GM23338 (cell line): ENCODE results near the gene MYCBP2. TPM values are rescaled to one million over a fixed set of nuclear protein-coding genes. Genes with fewer than 3 reads are reported as not detected.

Experiments used
- ATAC-seq: fragments of 200-7000 bp; cut with Tn5 transposase; 3 replicates; pipeline ENCODE4 v1.9.1; 2020
- DNase-seq: peaks from one replicate; pipeline ENCODE4 v3.0.0-alpha.2; 2015; ENCODE audit warnings: low spot score
- H2AFZ ChIP-seq: fragments of 200-600 bp; sonication (generic); 2 replicates; pipeline ENCODE4 v1.8.0; 2016; ENCODE audit warnings: antibody characterized with exemption, mild to moderate bottlenecking, moderate library complexity
- H3F3A ChIP-seq: fragments of 200-600 bp; sonication (generic); replicated peaks from 2 replicates; pipeline ENCODE4 v1.8.0; 2017; ENCODE audit warnings: antibody characterized with exemption, mixed run types, low read depth
- H3K27ac ChIP-seq: fragments of 200-600 bp; sonication (generic); 2 replicates; pipeline ENCODE4 v1.6.1; 2016; ENCODE audit warnings: low read depth
- H3K27me3 ChIP-seq: fragments of 200-600 bp; sonication (generic); 2 replicates; pipeline ENCODE4 v1.8.0; 2016; ENCODE audit warnings: mild to moderate bottlenecking, mixed run types, moderate library complexity; ENCODE audit not compliant: insufficient read depth
- H3K36me3 ChIP-seq: fragments of 200-600 bp; sonication (generic); 2 replicates; pipeline ENCODE4 v1.8.0; 2016; ENCODE audit warnings: mild to moderate bottlenecking; ENCODE audit not compliant: insufficient read depth
- H3K4me1 ChIP-seq: fragments of 200-600 bp; sonication (generic); 2 replicates; pipeline ENCODE4 v1.8.0; 2016; ENCODE audit warnings: mild to moderate bottlenecking, moderate library complexity; ENCODE audit not compliant: insufficient read depth
- H3K4me2 ChIP-seq: fragments of 200-600 bp; sonication (generic); 2 replicates; pipeline ENCODE4 v1.7.1; 2017; ENCODE audit warnings: mixed run types
- H3K4me3 ChIP-seq: fragments of 200-600 bp; sonication (generic); 2 replicates; pipeline ENCODE4 v1.6.1; 2016; ENCODE audit warnings: mixed run types
- H3K79me2 ChIP-seq: fragments of 200-600 bp; sonication (generic); replicated peaks from 2 replicates; pipeline ENCODE4 v1.8.0; 2017; ENCODE audit warnings: mild to moderate bottlenecking; ENCODE audit not compliant: insufficient read depth
- H3K9me2 ChIP-seq: fragments of 200-600 bp; sonication (generic); 2 replicates; pipeline ENCODE4 v1.8.0; 2017; ENCODE audit not compliant: insufficient read depth
- H4K20me1 ChIP-seq: fragments of 200-600 bp; sonication (generic); replicated peaks from 2 replicates; pipeline ENCODE4 v1.8.0; 2017; ENCODE audit warnings: mild to moderate bottlenecking; ENCODE audit not compliant: insufficient read depth
- H3K27ac Mint-ChIP-seq: 2 replicates; pipeline ENCODE4 v1.8.0; 2020; ENCODE audit warnings: inconsistent platforms, mild to moderate bottlenecking, moderate library complexity, mixed read lengths
- H3K27me3 Mint-ChIP-seq: 3 replicates; pipeline ENCODE4 v1.8.0; 2022; ENCODE audit warnings: low read depth, mild to moderate bottlenecking, moderate library complexity, mixed read lengths, inconsistent platforms; ENCODE audit not compliant: insufficient read depth, poor library complexity
- H3K36me3 Mint-ChIP-seq: 3 replicates; pipeline ENCODE4 v1.8.0; 2021; ENCODE audit warnings: low read depth, mild to moderate bottlenecking, inconsistent platforms, moderate library complexity, mixed read lengths
- H3K4me1 Mint-ChIP-seq: 3 replicates; pipeline ENCODE4 v1.8.0; 2020; ENCODE audit warnings: mild to moderate bottlenecking, inconsistent platforms, mixed read lengths
- H3K4me3 Mint-ChIP-seq: 3 replicates; pipeline ENCODE4 v1.8.0; 2021; ENCODE audit warnings: moderate library complexity, mild to moderate bottlenecking, inconsistent platforms, mixed read lengths
- H3K9me3 Mint-ChIP-seq: 3 replicates; pipeline ENCODE4 v1.8.0; 2020; ENCODE audit warnings: moderate library complexity, mild to moderate bottlenecking, inconsistent platforms, mixed read lengths
- CREB1 ChIP-seq: fragments of 250-450 bp; sonication (Bioruptor Pico); IDR thresholded peaks from 2 replicates; pipeline ENCODE4 v1.5.0; 2020; ENCODE audit warnings: low read depth, mild to moderate bottlenecking, moderate library complexity
- ETS1 ChIP-seq: IDR thresholded peaks from 2 replicates; pipeline ENCODE4 v1.6.1; 2016; ENCODE audit warnings: antibody characterized with exemption
- EZH2 ChIP-seq: fragments of 200-600 bp; sonication (generic); IDR thresholded peaks from one replicate; pipeline ENCODE4 v1.8.0; 2017; ENCODE audit warnings: antibody characterized with exemption, mild to moderate bottlenecking, low read depth; ENCODE audit not compliant: unreplicated experiment
- EZH2phosphoT487 ChIP-seq: fragments of 200-600 bp; sonication (generic); IDR thresholded peaks from one replicate; pipeline ENCODE4 v1.8.1; 2018; ENCODE audit warnings: antibody characterized with exemption; ENCODE audit not compliant: unreplicated experiment
- JUNB ChIP-seq: IDR thresholded peaks from one replicate; pipeline ENCODE4 v1.6.1; 2016; ENCODE audit warnings: antibody characterized with exemption; ENCODE audit not compliant: unreplicated experiment
- NANOG ChIP-seq: IDR thresholded peaks from 2 replicates; pipeline ENCODE4 v1.6.1; 2016; ENCODE audit warnings: antibody characterized with exemption, borderline replicate concordance
- POLR2AphosphoS5 ChIP-seq: IDR thresholded peaks from 2 replicates; pipeline ENCODE4 v1.6.1; 2016; ENCODE audit warnings: antibody characterized with exemption, low read depth
- REST ChIP-seq: IDR thresholded peaks from one replicate; pipeline ENCODE4 v1.6.1; 2018; ENCODE audit warnings: antibody characterized with exemption; ENCODE audit not compliant: unreplicated experiment
- STAT1 ChIP-seq: IDR thresholded peaks from one replicate; pipeline ENCODE4 v1.6.1; 2016; ENCODE audit warnings: antibody characterized with exemption; ENCODE audit not compliant: unreplicated experiment
- ZNF114 ChIP-seq: fragments of 250-450 bp; sonication (Bioruptor Pico); IDR thresholded peaks from 2 replicates; pipeline ENCODE4 v1.5.0; 2020; ENCODE audit warnings: mild to moderate bottlenecking, moderate library complexity
- ZNF331 ChIP-seq: fragments of 250-450 bp; sonication (Bioruptor Pico); IDR thresholded peaks from 2 replicates; pipeline ENCODE4 v1.5.0; 2020; ENCODE audit warnings: low read depth, mild to moderate bottlenecking, moderate library complexity
- polyA plus RNA-seq: library from polyadenylated mRNA; unstranded; fragments of >200 nt; fragmentation: Nextera tagmentation; extraction: Ambion mirVana; gene quantifications from 2 replicates; pipeline ENCODE4 v1.2.1, GENCODE V29; 2016
- total RNA-seq: library from RNA; depleted of rRNA; stranded (reverse); fragments of >200 nt; shearing (Covaris generic); gene quantifications from 2 replicates; pipeline ENCODE4 v1.2.3, GENCODE V29; 2014
- TF ChIP-seq, protein P1 (sequence below), 2 experiments: fragments of 200-600 bp in 1 of 2; sonication (generic) in 1 of 2; conservative IDR thresholded peaks; 2 replicates each; pipeline versions ENCODE4 v1.5.1 to v1.6.1; 2016 to 2017; ENCODE audit warnings: antibody characterized with exemption in 2 of 2, low read depth in 2 of 2, mild to moderate bottlenecking in 2 of 2, moderate library complexity in 1 of 2
- TF ChIP-seq, protein P2 (sequence below): fragments of 250-450 bp; sonication (Bioruptor Pico); IDR thresholded peaks from 2 replicates; pipeline ENCODE4 v1.5.0; 2020; ENCODE audit warnings: mild to moderate bottlenecking, moderate library complexity

The MYCBP2 gene
- total and polyA plus RNA-seq, 2 experiments from 2014 or later, result 54.6 to 77.2 TPM

GRCh38 chr13:77114271-77114670 lies 212.6 kb downstream of the MYCBP2 start:
- peaks cover 26% of the 10 kb centered on the region for H3K36me3 Mint-ChIP-seq
- DNase-seq (no peak), ATAC-seq (no peak)
- no peaks in the 10 kb centered on the region for H3K27me3 ChIP-seq
- no peak overlapping the region for H3K4me3 Mint-ChIP-seq
- H3K9me3 Mint-ChIP-seq, result peaks cover 21% of the 10 kb centered on the region
- no peaks in the 10 kb centered on the region for H3K9me2 ChIP-seq
- peaks cover 2% of the 10 kb centered on the region for H3K27me3 Mint-ChIP-seq
- H3K4me1 Mint-ChIP-seq, result peaks cover 27% of the 10 kb centered on the region
- TF ChIP-seq NANOG (no peak), ZNF114 (CRISPR knock-in tag) (no peak), EZH2phosphoT487 (no peak), CREB1 (CRISPR knock-in tag) (no peak), POLR2AphosphoS5 (no peak), STAT1 (no peak), EZH2 (no peak), ETS1 (no peak), REST (no peak), ZNF331 (no peak), JUNB (no peak)
- TF ChIP-seq, protein P1, sequence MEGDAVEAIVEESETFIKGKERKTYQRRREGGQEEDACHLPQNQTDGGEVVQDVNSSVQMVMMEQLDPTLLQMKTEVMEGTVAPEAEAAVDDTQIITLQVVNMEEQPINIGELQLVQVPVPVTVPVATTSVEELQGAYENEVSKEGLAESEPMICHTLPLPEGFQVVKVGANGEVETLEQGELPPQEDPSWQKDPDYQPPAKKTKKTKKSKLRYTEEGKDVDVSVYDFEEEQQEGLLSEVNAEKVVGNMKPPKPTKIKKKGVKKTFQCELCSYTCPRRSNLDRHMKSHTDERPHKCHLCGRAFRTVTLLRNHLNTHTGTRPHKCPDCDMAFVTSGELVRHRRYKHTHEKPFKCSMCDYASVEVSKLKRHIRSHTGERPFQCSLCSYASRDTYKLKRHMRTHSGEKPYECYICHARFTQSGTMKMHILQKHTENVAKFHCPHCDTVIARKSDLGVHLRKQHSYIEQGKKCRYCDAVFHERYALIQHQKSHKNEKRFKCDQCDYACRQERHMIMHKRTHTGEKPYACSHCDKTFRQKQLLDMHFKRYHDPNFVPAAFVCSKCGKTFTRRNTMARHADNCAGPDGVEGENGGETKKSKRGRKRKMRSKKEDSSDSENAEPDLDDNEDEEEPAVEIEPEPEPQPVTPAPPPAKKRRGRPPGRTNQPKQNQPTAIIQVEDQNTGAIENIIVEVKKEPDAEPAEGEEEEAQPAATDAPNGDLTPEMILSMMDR (conservative IDR thresholded peaks at IDR 0.05; ENCODE audit: low read depth in 2 of 2), result no peak
- TF ChIP-seq, protein P2, sequence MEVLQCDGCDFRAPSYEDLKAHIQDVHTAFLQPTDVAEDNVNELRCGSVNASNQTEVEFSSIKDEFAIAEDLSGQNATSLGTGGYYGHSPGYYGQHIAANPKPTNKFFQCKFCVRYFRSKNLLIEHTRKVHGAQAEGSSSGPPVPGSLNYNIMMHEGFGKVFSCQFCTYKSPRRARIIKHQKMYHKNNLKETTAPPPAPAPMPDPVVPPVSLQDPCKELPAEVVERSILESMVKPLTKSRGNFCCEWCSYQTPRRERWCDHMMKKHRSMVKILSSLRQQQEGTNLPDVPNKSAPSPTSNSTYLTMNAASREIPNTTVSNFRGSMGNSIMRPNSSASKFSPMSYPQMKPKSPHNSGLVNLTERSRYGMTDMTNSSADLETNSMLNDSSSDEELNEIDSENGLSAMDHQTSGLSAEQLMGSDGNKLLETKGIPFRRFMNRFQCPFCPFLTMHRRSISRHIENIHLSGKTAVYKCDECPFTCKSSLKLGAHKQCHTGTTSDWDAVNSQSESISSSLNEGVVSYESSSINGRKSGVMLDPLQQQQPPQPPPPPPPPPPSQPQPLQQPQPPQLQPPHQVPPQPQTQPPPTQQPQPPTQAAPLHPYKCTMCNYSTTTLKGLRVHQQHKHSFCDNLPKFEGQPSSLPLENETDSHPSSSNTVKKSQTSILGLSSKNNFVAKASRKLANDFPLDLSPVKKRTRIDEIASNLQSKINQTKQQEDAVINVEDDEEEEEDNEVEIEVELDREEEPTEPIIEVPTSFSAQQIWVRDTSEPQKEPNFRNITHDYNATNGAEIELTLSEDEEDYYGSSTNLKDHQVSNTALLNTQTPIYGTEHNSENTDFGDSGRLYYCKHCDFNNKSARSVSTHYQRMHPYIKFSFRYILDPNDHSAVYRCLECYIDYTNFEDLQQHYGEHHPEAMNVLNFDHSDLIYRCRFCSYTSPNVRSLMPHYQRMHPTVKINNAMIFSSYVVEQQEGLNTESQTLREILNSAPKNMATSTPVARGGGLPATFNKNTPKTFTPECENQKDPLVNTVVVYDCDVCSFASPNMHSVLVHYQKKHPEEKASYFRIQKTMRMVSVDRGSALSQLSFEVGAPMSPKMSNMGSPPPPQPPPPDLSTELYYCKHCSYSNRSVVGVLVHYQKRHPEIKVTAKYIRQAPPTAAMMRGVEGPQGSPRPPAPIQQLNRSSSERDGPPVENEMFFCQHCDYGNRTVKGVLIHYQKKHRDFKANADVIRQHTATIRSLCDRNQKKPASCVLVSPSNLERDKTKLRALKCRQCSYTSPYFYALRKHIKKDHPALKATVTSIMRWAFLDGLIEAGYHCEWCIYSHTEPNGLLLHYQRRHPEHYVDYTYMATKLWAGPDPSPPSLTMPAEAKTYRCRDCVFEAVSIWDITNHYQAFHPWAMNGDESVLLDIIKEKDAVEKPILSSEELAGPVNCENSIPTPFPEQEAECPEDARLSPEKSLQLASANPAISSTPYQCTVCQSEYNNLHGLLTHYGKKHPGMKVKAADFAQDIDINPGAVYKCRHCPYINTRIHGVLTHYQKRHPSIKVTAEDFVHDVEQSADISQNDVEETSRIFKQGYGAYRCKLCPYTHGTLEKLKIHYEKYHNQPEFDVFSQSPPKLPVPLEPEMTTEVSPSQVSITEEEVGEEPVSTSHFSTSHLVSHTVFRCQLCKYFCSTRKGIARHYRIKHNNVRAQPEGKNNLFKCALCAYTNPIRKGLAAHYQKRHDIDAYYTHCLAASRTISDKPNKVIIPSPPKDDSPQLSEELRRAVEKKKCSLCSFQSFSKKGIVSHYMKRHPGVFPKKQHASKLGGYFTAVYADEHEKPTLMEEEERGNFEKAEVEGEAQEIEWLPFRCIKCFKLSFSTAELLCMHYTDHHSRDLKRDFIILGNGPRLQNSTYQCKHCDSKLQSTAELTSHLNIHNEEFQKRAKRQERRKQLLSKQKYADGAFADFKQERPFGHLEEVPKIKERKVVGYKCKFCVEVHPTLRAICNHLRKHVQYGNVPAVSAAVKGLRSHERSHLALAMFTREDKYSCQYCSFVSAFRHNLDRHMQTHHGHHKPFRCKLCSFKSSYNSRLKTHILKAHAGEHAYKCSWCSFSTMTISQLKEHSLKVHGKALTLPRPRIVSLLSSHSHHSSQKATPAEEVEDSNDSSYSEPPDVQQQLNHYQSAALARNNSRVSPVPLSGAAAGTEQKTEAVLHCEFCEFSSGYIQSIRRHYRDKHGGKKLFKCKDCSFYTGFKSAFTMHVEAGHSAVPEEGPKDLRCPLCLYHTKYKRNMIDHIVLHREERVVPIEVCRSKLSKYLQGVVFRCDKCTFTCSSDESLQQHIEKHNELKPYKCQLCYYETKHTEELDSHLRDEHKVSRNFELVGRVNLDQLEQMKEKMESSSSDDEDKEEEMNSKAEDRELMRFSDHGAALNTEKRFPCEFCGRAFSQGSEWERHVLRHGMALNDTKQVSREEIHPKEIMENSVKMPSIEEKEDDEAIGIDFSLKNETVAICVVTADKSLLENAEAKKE (CRISPR knock-in tag), result no peak
- peak overlapping the region; percentile 5 for H3K4me2 ChIP-seq
- H4K20me1 ChIP-seq, result no peaks in the 10 kb centered on the region
- H3K27ac ChIP-seq, result peak overlapping the region; percentile 24; the same call in 1 of the 2 replicates
- no peak overlapping the region for H3K4me3 ChIP-seq
- H3K79me2 ChIP-seq, result no peaks in the 10 kb centered on the region
- H3K4me1 ChIP-seq, result peaks cover 35% of the 10 kb centered on the region
- peaks cover 12% of the 10 kb centered on the region for H3K36me3 ChIP-seq
- H2AFZ ChIP-seq, result no peak overlapping the region
- H3K27ac Mint-ChIP-seq, result peak overlapping the region; percentile 25; the same call in 1 of the 2 replicates
- no peaks in the 10 kb centered on the region for H3F3A ChIP-seq
